ENCODE measurements around the gene THYN1. TPM values are rescaled to one million over a fixed set of nuclear protein-coding genes. Genes with fewer than 3 reads are reported as not detected.

The THYN1 gene
- total RNA-seq, 4 donors from 2014 or later = 12.7 to 27.8 (median 17.2) TPM

DNA sequence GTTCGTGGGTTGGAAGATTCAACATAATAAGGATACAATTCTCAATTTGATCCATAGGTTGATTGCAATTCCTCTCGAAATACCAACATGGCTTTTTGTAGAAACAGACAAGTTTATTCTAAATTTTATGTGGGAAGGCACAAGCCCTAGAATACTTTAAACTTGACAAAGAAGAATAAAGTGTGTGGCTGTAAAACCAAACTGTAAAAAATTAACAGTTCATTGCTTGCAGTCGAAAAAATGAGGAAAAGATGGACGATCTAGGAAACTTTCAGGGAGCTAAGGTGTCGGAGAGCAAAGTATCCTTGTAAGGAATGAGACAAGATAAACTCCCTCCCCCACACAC lies 22.0 kb upstream of the THYN1 start:
- H3K4me3 ChIP-seq = peak overlapping the region in 1 of 4 donors; percentile 44
- H3K9me3 ChIP-seq = no peaks in the 10 kb centered on the region
- in situ Hi-C loops (cut with MboI; ENCODE audit: low sequenced_read_pairs in 4 of 4) = no loop called here
- H3K36me3 ChIP-seq = no peaks in the 10 kb centered on the region
- intact Hi-C loops (cut with DNase I; ENCODE audit: low total_unique reads) = no loop called here
- H3K27me3 ChIP-seq = peaks cover 63 to 84% (median 81%) of the 10 kb centered on the region in 3 donors
- no peak overlapping the region for H3K27ac ChIP-seq
- TF ChIP-seq POLR2A (IDR thresholded peaks at IDR 0.05) = no peak
- no peak for DNase-seq
- peaks cover 0 to 10% of the 10 kb centered on the region in 2 donors for H3K4me1 ChIP-seq
- ATAC-seq = no peak

DNA sequence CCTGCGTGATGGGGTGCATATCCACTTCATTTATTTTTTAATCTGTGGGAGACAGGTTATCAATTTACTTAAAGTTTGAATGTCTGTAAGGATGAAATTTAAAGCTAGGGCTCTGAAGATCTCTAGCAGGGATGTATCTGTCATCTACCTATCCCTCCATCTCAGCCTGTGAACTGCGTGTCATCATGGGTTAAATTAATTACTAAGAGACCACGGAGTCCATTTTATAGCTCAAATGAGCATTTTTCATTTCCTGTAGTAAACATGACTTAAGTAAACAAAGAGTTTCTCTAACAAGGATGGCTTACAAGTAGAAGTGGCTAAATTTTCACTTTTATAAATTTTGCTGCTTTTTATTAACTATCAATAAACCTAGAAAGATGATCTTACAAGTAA lies 20.2 kb upstream of the THYN1 start:
- Histone ChIP-seq H3K4me3 (no peak overlapping the region), H3K36me3 (no peaks in the 10 kb centered on the region), H3K9me3 (no peaks in the 10 kb centered on the region), H3K27me3 (peaks cover 65 to 75% (median 68%) of the 10 kb centered on the region in 3 donors), H3K4me1 (peaks cover 0 to 10% of the 10 kb centered on the region in 2 donors), H3K27ac (no peak overlapping the region)
- TF ChIP-seq POLR2A (IDR thresholded peaks at IDR 0.05) = no peak
- TF ChIP-seq, protein P1, sequence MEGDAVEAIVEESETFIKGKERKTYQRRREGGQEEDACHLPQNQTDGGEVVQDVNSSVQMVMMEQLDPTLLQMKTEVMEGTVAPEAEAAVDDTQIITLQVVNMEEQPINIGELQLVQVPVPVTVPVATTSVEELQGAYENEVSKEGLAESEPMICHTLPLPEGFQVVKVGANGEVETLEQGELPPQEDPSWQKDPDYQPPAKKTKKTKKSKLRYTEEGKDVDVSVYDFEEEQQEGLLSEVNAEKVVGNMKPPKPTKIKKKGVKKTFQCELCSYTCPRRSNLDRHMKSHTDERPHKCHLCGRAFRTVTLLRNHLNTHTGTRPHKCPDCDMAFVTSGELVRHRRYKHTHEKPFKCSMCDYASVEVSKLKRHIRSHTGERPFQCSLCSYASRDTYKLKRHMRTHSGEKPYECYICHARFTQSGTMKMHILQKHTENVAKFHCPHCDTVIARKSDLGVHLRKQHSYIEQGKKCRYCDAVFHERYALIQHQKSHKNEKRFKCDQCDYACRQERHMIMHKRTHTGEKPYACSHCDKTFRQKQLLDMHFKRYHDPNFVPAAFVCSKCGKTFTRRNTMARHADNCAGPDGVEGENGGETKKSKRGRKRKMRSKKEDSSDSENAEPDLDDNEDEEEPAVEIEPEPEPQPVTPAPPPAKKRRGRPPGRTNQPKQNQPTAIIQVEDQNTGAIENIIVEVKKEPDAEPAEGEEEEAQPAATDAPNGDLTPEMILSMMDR (IDR thresholded peaks at IDR 0.05 in 4 of 5, conservative IDR thresholded peaks at IDR 0.05 in 1 of 5) = no peak
- in situ Hi-C loops (cut with MboI; ENCODE audit: low sequenced_read_pairs in 4 of 4) (no loop called here), intact Hi-C loops (cut with DNase I; ENCODE audit: low total_unique reads) (no loop called here)
- ATAC-seq (no peak), DNase-seq (no peak)

DNA sequence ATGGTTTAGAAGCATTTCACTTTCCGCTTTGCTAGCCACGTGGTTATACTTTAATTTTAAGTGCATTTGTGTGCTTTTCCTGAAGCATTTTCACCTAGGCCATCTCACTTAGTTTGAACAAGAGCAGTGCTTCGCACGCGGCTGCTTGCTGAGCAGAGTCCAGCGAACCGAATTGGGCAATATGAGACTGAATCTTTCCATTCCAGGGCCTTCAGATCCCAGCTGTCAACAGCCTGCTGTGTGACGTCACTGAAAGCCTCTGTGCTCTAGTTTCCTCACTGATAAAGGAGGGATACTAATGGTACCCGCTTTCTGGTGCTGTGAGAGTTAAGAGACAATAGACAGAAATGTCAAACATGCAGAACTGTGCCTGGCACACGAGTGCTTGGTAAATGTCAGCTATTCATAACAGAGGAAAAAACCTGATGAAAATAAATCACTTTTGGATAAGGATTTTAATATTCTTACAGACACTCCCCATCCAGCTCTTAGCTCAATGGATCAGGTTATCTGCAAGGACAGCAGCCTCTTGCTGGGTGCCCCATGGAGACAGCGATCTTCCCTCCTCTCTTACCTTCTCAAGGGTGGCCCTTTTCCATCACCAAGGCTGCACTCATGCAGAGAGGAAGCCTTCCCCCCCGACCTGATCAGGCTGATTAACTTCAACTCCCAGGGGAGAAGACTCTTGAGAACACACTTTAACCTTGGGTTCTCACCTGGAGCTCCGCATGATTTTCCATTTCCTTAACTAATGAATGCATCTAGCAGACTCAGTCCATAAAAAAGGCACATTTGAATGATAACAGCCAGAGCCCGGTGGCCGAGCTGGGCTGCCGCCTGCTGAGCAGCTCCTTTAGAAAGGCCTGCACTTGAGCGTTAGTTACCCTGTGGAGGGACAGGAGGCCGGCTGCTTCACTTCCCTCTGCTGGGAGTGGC lies 19.5 kb upstream of the THYN1 start:
- intact Hi-C loops (cut with DNase I; ENCODE audit: low total_unique reads) (no loop called here), in situ Hi-C loops (cut with MboI; ENCODE audit: low sequenced_read_pairs in 4 of 4) (no loop called here)
- Histone ChIP-seq H3K36me3 (no peaks in the 10 kb centered on the region), H3K27ac (no peak overlapping the region), H3K4me3 (no peak overlapping the region), H3K9me3 (no peaks in the 10 kb centered on the region), H3K4me1 (peaks cover 0 to 10% of the 10 kb centered on the region in 2 donors), H3K27me3 (peaks cover 58 to 68% (median 62%) of the 10 kb centered on the region in 3 donors)
- TF ChIP-seq, protein P1 (IDR thresholded peaks at IDR 0.05 in 4 of 5, conservative IDR thresholded peaks at IDR 0.05 in 1 of 5) = no peak
- TF ChIP-seq POLR2A (IDR thresholded peaks at IDR 0.05) = no peak
- ATAC-seq = no peak
- DNase-seq = no peak

DNA sequence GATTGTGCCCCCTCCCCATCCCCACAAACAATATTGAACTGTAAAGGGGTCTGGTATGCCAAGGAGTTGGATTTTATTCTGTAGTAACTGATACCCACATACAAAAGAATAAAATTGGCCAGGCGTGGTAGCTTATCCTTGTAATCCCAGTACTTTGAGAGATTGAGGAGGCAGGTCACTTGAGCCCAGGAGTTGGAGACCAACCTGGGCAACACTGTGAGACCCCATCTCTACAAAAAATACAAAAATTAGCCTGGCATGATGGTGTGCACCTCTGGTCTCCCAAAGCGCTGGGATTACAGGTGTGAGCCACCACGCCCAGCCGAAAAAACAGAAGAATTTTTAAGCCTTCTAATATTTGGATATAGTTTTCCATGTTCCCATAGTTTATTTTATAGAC lies 18.8 kb upstream of the THYN1 start:
- Histone ChIP-seq H3K27me3 (peaks cover 51 to 62% (median 55%) of the 10 kb centered on the region in 3 donors), H3K9me3 (no peaks in the 10 kb centered on the region), H3K27ac (no peak overlapping the region), H3K4me3 (no peak overlapping the region), H3K36me3 (no peaks in the 10 kb centered on the region), H3K4me1 (peaks cover 0 to 10% of the 10 kb centered on the region in 2 donors)
- ATAC-seq (no peak), DNase-seq (no peak)
- TF ChIP-seq, protein P1 (IDR thresholded peaks at IDR 0.05 in 4 of 5, conservative IDR thresholded peaks at IDR 0.05 in 1 of 5) = no peak
- TF ChIP-seq POLR2A (IDR thresholded peaks at IDR 0.05) = no peak
- in situ Hi-C loops (cut with MboI; ENCODE audit: low sequenced_read_pairs in 4 of 4) (no loop called here), intact Hi-C loops (cut with DNase I; ENCODE audit: low total_unique reads) (no loop called here)

DNA sequence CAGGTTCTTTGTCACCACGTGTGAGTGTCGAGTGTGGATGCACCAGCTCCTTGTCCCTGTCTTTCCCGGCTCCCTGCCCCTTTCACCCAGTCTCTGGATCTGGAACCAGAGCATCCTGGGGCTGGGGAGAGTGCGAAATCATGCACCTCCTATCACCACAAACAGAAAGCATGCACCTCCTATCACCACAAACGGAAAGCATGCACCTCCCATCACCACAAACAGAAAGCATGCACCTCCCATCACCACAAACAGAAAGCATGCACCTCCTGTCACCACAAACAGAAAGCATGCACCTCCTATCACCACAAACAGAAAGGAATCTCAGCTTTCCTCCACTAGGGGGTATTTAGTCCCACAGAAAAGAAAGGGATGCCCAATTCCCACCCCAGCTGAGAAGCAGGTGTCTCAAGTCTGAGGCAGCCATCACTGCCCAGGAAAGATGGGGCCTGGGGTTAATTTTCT lies 17.1 kb upstream of the THYN1 start:
- H3K4me1 ChIP-seq = no peaks in the 10 kb centered on the region
- H3K36me3 ChIP-seq = peaks cover 0 to under 1% of the 10 kb centered on the region in 2 donors
- in situ Hi-C loops (cut with MboI; ENCODE audit: low sequenced_read_pairs in 4 of 4) = no loop called here
- no peak for TF ChIP-seq POLR2A (IDR thresholded peaks at IDR 0.05)
- intact Hi-C loops (cut with DNase I; ENCODE audit: low total_unique reads) = no loop called here
- DNase-seq (no peak), ATAC-seq (no peak)
- H3K9me3 ChIP-seq = no peaks in the 10 kb centered on the region
- no peak overlapping the region for H3K4me3 ChIP-seq
- peaks cover 35 to 45% (median 38%) of the 10 kb centered on the region in 3 donors for H3K27me3 ChIP-seq
- H3K27ac ChIP-seq = no peak overlapping the region

All from gastrocnemius medialis (tissue), 4 donors.